ENCODE results near the gene DHX9. TPM values are rescaled to one million over a fixed set of nuclear protein-coding genes. Genes with fewer than 3 reads are reported as not detected.

The DHX9 gene
- total and polyA plus RNA-seq, 10 of the 15 experiments (the other 5 are each of a cell fraction or from before 2014, with no cell fraction given) = 90.7 to 234 (median 217) TPM

DNA sequence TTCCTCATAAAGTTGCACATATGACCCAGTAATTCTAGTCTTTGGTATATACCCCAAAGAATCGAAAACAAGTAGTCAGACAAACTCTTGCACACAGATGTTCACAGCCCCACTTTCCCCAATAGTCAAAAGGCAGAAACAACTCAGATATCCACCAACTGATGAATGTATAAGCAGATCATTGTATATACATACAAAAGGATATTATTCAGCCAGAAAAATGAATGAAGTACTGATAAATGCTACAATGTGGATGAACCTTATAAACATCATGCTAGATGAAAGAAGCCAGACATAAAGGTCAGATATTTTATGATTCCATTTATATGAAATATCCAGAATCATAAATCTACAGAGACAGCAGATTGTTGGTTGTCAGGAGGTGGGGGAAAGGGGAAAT lies 86.5 kb downstream of the DHX9 start:
- SMC1A ChIA-PET (ENCODE audit: uncharacterized antibody, unreplicated experiment) = no interaction called here
- Histone ChIP-seq H3K4me2 (ENCODE audit: control insufficient read depth, insufficient read depth) (no peak overlapping the region), H3K27ac (ENCODE audit: control insufficient read depth, insufficient read depth) (no peak overlapping the region), H3K9me3 (replicated peaks; ENCODE audit: control insufficient read depth, insufficient read depth, low read length) (no peaks in the 10 kb centered on the region), H4K20me1 (ENCODE audit: control insufficient read depth, insufficient read depth) (no peaks in the 10 kb centered on the region), H3K79me2 (ENCODE audit: control insufficient read depth, insufficient read depth, low read length) (no peaks in the 10 kb centered on the region), H3K27me3 (replicated peaks in 1 of 2; ENCODE audit: control insufficient read depth in 2 of 2, insufficient read depth in 2 of 2, low read length in 1 of 2) (no peaks in the 10 kb centered on the region; a peak in 1 of 4 replicates), H3K9ac (ENCODE audit: control insufficient read depth, insufficient read depth, low read length) (no peak overlapping the region), H3K4me1 (ENCODE audit: control insufficient read depth, insufficient read depth, low read length) (no peaks in the 10 kb centered on the region), H3K36me3 (ENCODE audit: control insufficient read depth in 2 of 2, insufficient read depth in 2 of 2, low read length in 1 of 2) (no peaks in the 10 kb centered on the region), H3K4me3 (no peak overlapping the region), H2AFZ (ENCODE audit: control insufficient read depth, low read depth, low read length) (no peak overlapping the region)
- CTCF ChIA-PET = no interaction called here
- FAIRE-seq (no peak), ATAC-seq (no peak), DNase-seq (ENCODE audit: low read depth, low spot score) (no peak)
- WGBS (ENCODE audit: insufficient coverage, insufficient replicate concordance, low lambda C conversion rate, missing lambda C conversion rate) = 0% methylated on average over 1 of the region's 1 CpG
- in situ Hi-C loops (cut with MboI) = no loop called here
- POLR2A ChIA-PET = no interaction called here
- no TSS peak for BruUV-seq (replicated peaks)
- TF ChIP-seq MXI1 (IDR thresholded peaks at IDR 0.05; ENCODE audit: low read depth, low read length) (no peak), EED (IDR thresholded peaks at IDR 0.05; ENCODE audit: low read depth) (no peak), CREB1 (IDR thresholded peaks at IDR 0.05; ENCODE audit: low read depth) (no peak), NFYB (IDR thresholded peaks at IDR 0.05; ENCODE audit: insufficient read depth, low read depth, low read length) (no peak), NRF1 (conservative IDR thresholded peaks at IDR 0.05; ENCODE audit: low read depth, low read length) (no peak), TCF7 (IDR thresholded peaks at IDR 0.05; ENCODE audit: borderline replicate concordance) (no peak), CHD1 (IDR thresholded peaks at IDR 0.05; ENCODE audit: low read depth, low read length) (no peak), TCF3 (IDR thresholded peaks at IDR 0.05; ENCODE audit: borderline replicate concordance, insufficient read depth, low read depth, low read length) (no peak), RAD21 (IDR thresholded peaks at IDR 0.05; ENCODE audit: insufficient read depth, low read depth, low read length) (no peak), RFX5 (IDR thresholded peaks at IDR 0.05; ENCODE audit: low read depth, low read length) (no peak), YBX1 (IDR thresholded peaks at IDR 0.05) (no peak), ZNF622 (IDR thresholded peaks at IDR 0.05) (no peak)
- TF ChIP-seq, protein P1, sequence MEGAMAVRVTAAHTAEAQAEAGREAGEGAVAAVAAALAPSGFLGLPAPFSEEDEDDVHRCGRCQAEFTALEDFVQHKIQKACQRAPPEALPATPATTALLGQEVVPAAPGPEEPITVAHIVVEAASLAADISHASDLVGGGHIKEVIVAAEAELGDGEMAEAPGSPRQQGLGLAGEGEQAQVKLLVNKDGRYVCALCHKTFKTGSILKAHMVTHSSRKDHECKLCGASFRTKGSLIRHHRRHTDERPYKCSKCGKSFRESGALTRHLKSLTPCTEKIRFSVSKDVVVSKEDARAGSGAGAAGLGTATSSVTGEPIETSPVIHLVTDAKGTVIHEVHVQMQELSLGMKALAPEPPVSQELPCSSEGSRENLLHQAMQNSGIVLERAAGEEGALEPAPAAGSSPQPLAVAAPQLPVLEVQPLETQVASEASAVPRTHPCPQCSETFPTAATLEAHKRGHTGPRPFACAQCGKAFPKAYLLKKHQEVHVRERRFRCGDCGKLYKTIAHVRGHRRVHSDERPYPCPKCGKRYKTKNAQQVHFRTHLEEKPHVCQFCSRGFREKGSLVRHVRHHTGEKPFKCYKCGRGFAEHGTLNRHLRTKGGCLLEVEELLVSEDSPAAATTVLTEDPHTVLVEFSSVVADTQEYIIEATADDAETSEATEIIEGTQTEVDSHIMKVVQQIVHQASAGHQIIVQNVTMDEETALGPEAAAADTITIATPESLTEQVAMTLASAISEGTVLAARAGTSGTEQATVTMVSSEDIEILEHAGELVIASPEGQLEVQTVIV (IDR thresholded peaks at IDR 0.05; ENCODE audit: borderline replicate concordance, partially characterized antibody) = no peak
- TF ChIP-seq, protein P2, sequence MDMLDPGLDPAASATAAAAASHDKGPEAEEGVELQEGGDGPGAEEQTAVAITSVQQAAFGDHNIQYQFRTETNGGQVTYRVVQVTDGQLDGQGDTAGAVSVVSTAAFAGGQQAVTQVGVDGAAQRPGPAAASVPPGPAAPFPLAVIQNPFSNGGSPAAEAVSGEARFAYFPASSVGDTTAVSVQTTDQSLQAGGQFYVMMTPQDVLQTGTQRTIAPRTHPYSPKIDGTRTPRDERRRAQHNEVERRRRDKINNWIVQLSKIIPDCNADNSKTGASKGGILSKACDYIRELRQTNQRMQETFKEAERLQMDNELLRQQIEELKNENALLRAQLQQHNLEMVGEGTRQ (IDR thresholded peaks at IDR 0.05; ENCODE audit: borderline replicate concordance, low read depth, low read length) = no peak
- intact Hi-C loops (cut with micrococcal nuclease; ENCODE audit: unreplicated experiment) = no loop called here
- RAD21 ChIA-PET (ENCODE audit: unreplicated experiment) = no interaction called here
